CD4-positive, alpha-beta T cell treated with Interleukin-12 subunit alpha and Interleukin-12 subunit beta, for 1 hour (primary cell): ENCODE measurements around the gene LMNB1.
"Not testable (repeated sequence)": the region's sequence is repeated elsewhere in the genome, so short reads cannot be mapped to it uniquely, and the experiment has no call there.

Experiments used
- DNase-seq: peaks from one replicate; pipeline ENCODE4 v3.0.0-alpha.2; 2020

Gene LMNB1, protein sequence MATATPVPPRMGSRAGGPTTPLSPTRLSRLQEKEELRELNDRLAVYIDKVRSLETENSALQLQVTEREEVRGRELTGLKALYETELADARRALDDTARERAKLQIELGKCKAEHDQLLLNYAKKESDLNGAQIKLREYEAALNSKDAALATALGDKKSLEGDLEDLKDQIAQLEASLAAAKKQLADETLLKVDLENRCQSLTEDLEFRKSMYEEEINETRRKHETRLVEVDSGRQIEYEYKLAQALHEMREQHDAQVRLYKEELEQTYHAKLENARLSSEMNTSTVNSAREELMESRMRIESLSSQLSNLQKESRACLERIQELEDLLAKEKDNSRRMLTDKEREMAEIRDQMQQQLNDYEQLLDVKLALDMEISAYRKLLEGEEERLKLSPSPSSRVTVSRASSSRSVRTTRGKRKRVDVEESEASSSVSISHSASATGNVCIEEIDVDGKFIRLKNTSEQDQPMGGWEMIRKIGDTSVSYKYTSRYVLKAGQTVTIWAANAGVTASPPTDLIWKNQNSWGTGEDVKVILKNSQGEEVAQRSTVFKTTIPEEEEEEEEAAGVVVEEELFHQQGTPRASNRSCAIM

GRCh38 chr5:126776499-126777256 lies at the start of gene LMNB1:
Gene LMNB1 (plus strand): TSS chr5:126777136. CDS start chr5:126777509, 373 bp downstream.
- peak; percentile 93 for DNase-seq

DNA sequence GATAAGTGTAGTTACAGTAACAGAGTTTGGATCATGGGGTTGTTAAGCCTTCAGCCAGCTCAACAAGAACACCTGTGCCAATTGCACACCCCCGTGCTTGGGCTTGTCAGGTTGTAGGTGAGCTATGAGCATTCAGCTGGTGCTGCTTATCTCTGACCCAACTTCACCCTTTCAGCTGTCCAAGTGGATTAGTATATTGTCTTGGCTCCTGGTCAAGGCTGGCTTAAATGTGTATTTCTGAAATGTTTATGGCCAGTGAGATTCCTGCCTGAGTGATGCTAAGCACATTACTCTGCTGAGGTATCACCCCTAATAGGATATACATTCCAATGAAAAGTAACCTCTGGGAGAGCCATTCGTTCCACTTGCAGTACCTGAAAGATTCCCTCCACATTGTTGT lies 44.2 kb upstream of the LMNB1 start:
- no peak for DNase-seq

DNA sequence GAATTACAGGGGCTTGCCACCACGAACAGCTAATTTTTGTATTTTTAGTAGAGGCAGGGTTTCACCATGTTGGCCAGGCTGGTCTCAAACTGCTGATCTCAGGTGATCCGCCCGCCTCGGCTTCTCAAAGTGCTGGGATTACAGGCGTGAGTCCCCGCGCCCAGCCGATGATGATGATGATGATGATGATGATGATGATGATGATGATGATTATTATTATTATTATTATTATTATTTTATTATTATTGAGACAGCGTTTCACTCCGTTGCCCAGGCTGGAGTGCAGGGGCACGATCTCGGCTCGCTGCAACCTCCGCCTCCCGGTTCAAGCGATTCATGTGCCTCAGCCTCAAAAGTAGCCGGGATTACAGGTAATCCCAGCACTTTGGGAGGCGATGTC lies 42.4 kb upstream of the LMNB1 start:
- not testable (repeated sequence) for DNase-seq

- DNase-seq, result no peak
Observed at GRCh38 chr5:126736141-126736540, 40.8 kb upstream of the LMNB1 start.

- DNase-seq, result no peak
Observed at GRCh38 chr5:126741361-126741760, 35.6 kb upstream of the LMNB1 start.

- no peak for DNase-seq
Observed at GRCh38 chr5:126742425-126742824, 34.5 kb upstream of the LMNB1 start.

DNA sequence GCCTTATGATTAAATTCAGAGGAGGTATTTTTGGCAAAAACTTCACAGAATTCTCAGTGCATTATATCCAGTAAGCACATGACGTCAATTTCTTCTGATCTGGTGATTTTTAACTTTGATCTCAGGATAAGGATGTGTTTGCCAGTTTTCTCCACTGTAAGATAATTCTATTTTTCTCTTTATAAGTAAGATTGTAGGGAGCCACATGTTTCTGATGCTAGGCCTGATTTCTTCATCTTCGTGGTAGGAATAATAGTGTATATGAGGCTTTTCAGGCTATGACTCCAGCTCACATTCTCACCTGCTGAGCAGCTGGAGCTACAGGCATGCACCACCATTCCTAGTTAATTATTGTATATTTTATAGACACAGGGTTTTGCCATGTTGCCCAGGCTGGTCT lies 32.1 kb upstream of the LMNB1 start:
- no peak for DNase-seq

GRCh38 chr5:126745259-126745992 lies 31.5 kb upstream of the LMNB1 start:
- no peak for DNase-seq

DNA sequence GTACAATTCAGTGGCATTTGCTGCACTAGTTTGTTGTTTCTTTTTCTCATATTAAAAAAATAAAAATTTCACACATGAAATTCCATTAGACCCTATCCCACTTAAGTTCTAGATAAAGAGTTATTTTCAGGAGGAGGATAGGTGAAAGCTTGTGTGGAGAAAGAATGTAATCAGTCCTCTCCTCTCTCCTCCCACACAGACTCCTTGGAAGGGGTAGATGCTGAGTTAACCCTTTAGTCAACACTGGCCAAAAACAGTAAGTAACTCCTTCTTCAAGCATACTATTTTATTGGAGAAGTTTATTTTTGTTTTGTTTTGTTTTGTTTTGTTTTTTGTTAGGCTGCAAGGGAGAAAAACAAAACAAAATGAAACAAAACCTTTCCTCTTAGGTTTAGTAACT lies 30.6 kb upstream of the LMNB1 start:
- DNase-seq, result no peak

GRCh38 chr5:126752081-126752785 lies 24.7 kb upstream of the LMNB1 start:
- no peak for DNase-seq

- DNase-seq, result no peak
Observed at GRCh38 chr5:126753227-126753626, 23.7 kb upstream of the LMNB1 start.

DNA sequence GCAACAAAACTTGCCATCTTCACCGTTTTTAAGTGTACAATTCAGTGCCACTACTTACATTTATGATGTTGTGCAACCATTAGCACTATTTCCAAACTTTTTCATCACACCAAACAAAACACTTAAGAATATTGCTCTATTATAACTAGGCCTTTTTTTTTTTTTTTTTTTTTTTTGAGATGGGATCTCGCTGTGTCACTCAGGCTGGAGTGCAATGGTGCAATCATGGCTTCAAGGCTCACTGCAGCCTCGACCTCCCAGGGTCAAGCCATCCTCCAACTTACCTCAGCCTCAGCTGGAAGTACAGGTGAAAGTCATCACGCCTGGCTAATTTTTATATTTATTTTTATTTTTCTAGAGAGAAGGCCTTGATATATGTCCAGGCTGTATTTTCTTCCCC lies 22.3 kb upstream of the LMNB1 start:
- DNase-seq, result no peak

DNA sequence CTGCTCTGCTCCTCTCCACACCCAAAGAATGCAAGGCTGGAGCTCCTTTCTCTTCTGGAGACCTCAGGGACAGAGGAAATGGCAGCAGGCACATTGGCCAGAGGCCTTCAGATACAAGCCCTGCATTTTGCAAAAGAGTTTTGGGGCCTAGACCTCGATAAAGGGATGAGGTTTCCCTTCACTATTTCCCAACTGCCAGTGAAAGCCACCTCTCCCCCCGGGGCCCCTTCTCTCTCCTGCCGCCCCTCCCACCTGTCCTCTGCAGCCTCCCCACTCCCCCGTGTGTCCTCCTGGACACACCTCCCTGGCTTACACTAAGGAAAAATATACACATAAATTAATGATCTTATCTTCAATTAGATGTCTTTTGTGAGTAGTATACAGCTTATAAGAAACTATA lies 21.3 kb upstream of the LMNB1 start:
- no peak for DNase-seq

DNA sequence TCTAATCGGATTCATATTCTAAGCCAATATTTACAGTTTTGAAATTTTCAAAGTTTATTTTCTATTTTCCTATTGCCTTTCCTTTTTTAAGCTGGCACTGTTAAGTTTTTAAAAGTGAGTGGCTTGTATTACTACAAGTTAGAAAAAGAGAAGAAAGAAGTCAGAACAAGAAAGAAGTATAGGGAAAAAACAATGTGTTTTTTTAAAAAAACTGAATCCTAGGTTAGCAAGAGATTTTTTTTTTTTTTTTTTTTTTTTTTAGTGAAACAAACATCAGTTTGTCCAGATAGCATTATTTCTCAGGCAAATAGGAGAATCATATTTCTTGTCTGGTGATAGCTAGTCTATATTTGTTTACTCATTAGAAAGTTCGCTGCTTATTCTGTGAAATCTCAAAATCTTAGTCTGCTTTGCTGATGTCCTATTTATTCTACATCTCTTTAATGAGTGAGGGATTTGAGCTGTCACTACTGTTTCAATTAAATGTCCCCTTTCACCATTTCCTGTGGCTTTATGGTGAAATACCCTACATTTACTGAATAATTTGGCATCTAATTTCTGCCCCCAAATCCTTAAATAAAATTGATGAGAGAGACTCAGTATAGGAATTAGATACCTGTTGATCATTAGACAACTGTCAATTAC lies 19.1 kb upstream of the LMNB1 start:
- no peak for DNase-seq

DNA sequence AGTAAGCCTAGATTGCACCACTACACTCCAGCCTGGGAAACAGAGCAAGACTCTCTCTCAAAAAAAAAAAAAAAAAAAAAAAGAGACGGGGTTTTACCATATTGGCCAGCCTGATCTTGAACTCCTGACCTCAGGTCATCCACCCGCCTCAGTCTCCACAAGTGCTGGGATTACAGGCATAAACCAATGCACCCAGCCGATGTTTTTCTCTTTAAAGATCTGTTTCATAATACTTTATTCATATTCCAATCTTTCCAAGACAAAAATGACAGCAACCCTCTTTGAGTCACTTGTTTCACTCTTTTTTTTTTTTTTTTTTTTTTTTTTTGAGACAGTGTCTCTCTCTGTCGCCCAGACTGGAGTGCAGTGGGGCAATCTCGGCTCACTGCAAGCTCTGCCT lies 13.6 kb upstream of the LMNB1 start:
- no peak for DNase-seq

GRCh38 chr5:126769703-126770102 lies 7.2 kb upstream of the LMNB1 start:
- DNase-seq, result no peak

GRCh38 chr5:126773536-126773935 lies 3.4 kb upstream of the LMNB1 start:
- DNase-seq, result not testable (repeated sequence)

- not testable (repeated sequence) for DNase-seq
Observed at GRCh38 chr5:126774595-126774994, 2.3 kb upstream of the LMNB1 start.

DNA sequence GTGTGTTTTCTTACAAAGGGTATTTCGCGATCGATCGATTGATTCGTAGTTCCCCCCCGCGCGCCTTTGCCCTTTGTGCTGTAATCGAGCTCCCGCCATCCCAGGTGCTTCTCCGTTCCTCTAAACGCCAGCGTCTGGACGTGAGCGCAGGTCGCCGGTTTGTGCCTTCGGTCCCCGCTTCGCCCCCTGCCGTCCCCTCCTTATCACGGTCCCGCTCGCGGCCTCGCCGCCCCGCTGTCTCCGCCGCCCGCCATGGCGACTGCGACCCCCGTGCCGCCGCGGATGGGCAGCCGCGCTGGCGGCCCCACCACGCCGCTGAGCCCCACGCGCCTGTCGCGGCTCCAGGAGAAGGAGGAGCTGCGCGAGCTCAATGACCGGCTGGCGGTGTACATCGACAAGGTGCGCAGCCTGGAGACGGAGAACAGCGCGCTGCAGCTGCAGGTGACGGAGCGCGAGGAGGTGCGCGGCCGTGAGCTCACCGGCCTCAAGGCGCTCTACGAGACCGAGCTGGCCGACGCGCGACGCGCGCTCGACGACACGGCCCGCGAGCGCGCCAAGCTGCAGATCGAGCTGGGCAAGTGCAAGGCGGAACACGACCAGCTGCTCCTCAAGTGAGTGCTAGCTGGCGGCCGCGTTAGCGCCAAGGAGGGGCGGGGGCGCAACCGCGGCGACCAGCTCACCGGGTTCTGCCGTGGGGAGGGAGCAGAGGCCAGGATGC lies 480 bp downstream of the LMNB1 start:
- DNase-seq, result peak; percentile 64

DNA sequence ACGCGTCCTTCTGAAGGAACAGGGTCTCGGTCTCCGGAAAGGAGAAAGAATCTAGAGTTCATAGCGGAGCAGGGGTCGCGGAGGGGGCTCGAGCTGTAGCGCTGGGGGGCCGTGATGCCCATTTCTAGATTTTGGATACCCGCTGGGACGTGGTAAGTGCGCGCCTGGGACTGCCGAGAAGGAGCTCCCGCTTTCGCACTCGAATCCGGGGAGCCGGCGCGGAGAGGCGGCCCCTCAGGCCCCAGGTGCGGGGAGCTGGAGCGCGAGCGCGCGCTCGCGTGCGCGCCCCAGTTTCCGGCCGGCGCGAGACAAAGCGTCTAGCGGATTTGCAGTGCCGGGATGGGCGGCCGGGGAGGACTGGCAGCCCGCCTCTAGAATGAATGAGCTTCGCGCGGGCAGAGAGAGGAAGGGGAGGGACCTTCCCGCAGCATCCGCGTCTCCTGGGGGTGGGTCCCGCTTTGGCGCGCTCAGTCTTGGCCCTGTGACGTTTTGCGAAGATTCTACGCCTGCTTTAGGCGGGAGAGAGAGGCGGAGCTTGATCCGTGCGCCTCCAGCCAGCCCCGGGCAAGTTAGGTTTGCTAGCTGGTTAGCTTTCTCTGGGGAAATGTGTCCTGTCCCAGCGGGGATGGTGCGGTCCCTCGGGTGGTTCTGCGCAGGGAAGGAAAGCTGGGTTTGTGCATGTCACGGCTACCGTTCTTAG lies 1.2 kb downstream of the LMNB1 start:
- DNase-seq, result peak; percentile 95
